ENCODE results near the gene LOXL4.

The LOXL4 gene

DNA sequence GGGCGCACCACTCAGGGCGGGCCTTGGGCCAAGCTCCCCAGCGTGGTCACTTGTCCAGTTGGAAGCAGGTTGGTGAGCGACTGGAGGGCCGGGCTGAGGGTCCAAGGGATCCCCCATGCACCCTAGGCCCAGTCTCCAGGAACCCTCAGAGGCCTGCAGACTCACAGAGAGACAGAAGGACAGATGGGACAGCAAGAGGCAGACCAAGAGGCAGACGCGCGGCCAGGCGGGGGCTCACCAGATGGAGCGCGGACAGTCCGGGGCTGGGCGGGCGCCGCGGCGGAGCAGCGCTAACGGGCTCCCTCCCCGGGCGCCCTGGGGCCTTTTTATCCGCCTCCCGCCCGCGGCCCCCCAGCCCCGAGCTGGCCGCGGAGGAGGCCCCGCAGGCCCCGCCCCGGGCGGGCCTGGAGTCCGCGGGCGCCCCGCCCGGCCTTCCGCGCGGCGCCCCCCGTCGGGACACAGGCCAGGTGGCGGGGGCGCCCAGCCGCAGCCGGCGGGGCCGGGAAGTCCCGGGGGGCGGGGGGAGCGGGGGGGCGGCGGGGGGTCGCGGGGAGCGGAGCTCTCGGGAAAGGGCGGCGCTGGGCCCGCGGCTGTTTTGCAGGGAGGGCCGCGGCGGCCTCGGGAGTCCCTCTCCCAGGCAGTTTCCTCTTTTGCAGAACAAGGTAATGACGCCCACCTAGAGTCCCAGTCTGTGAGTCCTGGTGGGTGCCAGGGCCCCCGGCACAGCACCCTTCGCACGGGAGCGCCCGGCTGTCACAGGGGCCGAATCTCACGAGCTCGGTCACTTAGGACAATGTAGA, at the start of gene LOXL4:
Gene LOXL4, minus strand, starts transcription at position 301 of the 800 bp plus-strand sequence. CDS start 5,175 bp downstream, outside the sequence.
- in situ Hi-C loops (cut with MboI; ENCODE audit: low sequenced_read_pairs): no loop called here

DNA sequence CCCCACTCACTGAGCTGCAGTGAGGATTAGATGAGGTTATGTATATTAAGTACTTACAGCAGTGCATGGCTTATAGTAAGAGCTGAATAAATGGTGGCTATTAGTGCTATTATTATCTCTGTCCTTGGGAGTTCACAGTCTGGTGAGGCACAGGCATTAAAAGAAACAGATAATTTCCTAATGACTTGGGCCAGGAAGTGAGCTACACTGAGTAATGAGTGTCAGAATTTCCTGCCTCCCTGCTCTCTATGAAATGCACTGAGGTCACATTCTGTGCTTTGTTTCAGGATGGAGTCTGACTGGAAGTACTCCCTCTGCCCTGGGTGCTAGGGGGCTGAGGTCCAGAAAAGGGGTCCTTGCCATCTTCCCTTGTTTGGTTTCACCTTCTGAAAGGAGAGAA, 48.7 kb upstream of the LOXL4 start:
- in situ Hi-C loops (cut with MboI; ENCODE audit: low sequenced_read_pairs): no loop called here

- in situ Hi-C loops (cut with MboI; ENCODE audit: low sequenced_read_pairs): no loop called here
Measured at GRCh38 chr10:98316170-98316569, 48.2 kb upstream of the LOXL4 start.

DNA sequence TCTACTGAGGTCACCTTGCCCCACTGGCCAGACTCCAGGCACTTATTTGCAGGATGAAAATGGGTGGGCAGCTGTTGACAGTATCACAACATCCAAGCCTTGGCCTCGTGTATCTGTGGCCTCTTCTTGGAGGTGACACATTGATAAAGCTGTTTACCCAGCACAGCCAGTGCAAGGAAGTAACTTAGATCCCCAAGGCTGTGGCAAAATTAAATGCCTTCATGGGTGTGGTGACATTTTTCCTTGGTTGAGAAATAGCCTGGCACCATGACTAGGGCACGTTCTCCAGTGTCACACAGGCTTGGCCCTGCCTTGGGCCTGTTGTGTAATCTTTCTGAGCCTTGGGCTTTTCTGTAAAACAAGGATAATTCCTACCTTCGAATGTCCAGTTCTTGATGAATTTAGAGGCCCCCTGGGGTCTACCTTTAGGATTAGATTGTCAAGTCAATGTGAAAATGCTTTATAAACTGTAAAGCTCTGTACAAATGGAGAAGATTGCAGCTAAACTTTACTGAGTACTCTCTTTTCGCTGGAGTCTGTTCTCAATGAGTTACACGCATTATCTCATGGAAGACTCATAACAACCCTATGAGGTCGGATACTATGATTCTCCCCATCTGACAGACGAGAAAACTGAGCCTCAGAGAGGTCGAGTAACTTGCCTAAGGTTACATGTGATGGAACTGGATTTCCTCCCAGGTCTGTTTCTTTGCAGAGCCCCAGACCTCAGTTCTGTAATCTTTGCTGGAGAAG, 46.7 kb upstream of the LOXL4 start:
- in situ Hi-C loops (cut with MboI; ENCODE audit: low sequenced_read_pairs): no loop called here

GRCh38 chr10:98313598-98313997, 45.6 kb upstream of the LOXL4 start:
- in situ Hi-C loops (cut with MboI; ENCODE audit: low sequenced_read_pairs): no loop called here

GRCh38 chr10:98312822-98313221, 44.8 kb upstream of the LOXL4 start:
- in situ Hi-C loops (cut with MboI; ENCODE audit: low sequenced_read_pairs): no loop called here

GRCh38 chr10:98312349-98312748, 44.4 kb upstream of the LOXL4 start:
- in situ Hi-C loops (cut with MboI; ENCODE audit: low sequenced_read_pairs): no loop called here

GRCh38 chr10:98310701-98311100, 42.7 kb upstream of the LOXL4 start:
- in situ Hi-C loops (cut with MboI; ENCODE audit: low sequenced_read_pairs): no loop called here

DNA sequence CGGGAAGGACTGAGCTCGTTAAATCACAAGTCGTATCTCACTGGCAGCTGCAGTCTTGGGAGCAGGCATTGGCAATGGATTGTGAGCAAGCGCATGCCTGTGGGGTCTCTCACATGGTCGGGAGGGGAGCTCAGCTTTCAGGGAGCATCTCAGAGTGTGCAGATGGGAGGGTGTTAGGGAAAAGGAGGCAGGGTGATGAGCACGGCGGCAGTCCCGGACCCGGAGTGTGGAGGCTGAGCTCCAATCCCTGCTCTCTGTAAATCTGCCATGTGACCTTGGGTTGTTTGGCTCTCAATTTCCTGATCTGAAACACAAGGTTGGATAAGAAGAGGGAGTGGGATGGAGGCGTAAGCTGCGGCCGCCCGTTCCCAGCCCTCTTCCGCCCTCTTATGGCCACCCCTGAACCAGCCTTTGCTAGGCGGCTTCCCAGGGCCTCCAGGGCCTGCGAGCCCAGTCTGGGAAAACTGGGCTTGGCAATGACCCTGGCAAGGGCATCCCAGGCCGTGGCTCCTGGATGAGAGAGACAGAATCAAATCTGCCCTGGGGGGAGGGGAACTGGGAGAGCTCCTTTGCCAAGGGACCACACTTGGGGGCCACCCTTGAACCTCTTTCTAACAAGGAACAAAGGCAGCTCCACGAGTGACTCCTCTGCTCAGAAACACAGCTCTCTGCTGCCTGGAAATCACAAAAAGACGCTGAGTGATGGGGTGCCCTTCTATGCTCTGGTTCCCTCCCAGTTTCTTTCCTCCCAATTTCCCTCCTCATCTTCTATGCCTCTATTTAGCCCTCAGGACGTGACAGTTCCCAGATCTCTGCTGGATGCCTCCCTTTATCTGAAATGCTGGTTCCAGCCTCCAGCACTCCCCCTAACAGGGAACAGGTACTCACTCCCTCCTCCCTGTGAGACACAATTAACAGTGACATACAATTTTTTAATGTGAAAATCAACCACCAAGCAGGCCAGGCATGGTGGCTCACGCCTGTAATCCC, 41.7 kb upstream of the LOXL4 start:
- in situ Hi-C loops (cut with MboI; ENCODE audit: low sequenced_read_pairs): no loop called here

- in situ Hi-C loops (cut with MboI; ENCODE audit: low sequenced_read_pairs): no loop called here
Measured at GRCh38 chr10:98308669-98309365, 40.8 kb upstream of the LOXL4 start.

GRCh38 chr10:98307916-98308541, 40.0 kb upstream of the LOXL4 start:
- in situ Hi-C loops (cut with MboI; ENCODE audit: low sequenced_read_pairs): no loop called here

GRCh38 chr10:98306501-98306900, 38.5 kb upstream of the LOXL4 start:
- in situ Hi-C loops (cut with MboI; ENCODE audit: low sequenced_read_pairs): no loop called here

DNA sequence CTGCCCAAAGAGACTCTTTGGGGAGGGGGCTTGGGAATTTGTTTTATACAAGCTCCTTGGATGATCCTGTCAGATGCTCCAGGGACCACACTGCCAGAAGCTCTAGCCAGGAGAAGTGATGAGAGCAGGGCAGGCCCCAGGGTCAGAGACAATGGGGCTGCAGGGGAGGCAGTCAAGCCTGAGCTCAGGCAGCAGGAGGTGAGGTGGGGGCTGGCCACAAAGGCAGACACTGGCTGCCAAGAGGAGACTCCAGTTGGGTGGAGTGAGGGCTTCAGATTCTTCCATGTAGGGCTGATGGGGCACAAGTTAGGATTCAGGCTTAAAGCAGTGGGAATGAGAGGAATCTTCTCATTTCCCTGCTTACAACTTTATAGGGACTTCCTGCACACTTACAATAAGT, 35.6 kb upstream of the LOXL4 start:
- in situ Hi-C loops (cut with MboI; ENCODE audit: low sequenced_read_pairs): no loop called here

GRCh38 chr10:98302741-98303365, 34.9 kb upstream of the LOXL4 start:
- in situ Hi-C loops (cut with MboI; ENCODE audit: low sequenced_read_pairs): no loop called here

GRCh38 chr10:98301664-98302319, 33.8 kb upstream of the LOXL4 start:
- in situ Hi-C loops (cut with MboI; ENCODE audit: low sequenced_read_pairs): no loop called here

GRCh38 chr10:98300526-98301229, 32.7 kb upstream of the LOXL4 start:
- in situ Hi-C loops (cut with MboI; ENCODE audit: low sequenced_read_pairs): no loop called here

- in situ Hi-C loops (cut with MboI; ENCODE audit: low sequenced_read_pairs): no loop called here
Measured at GRCh38 chr10:98299341-98299740, 31.3 kb upstream of the LOXL4 start.

GRCh38 chr10:98296524-98296923, 28.5 kb upstream of the LOXL4 start:
- in situ Hi-C loops (cut with MboI; ENCODE audit: low sequenced_read_pairs): no loop called here

Data from hTERT RPE-1 (cell line).